ENCODE results near the gene OR52A1. TPM values are rescaled to one million over a fixed set of nuclear protein-coding genes. Genes with fewer than 3 reads are reported as not detected.

Gene OR52A1
- polyA plus RNA-seq, 4 donors: 0.02 to 0.08 (median 0.05) TPM; not detected in 1

DNA sequence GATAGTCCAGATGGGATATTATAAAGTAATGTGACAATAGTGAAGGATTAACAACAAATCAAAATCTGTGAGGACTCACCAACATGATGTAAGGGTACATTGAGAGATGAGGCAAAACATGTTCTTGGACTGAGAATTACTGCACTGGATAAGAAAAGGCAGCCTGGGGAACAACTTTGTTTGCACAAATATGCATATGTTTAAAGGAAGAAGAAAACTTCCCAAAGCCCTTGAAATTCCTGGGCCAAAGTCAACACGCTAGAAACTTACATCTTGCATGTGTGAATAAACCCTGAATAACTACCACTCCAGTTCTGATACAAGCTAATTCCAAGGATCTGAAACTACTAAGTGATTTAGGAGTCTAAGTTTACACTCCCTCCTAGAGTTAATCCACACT lies 17.5 kb downstream of the OR52A1 start:
- DNase-seq (ENCODE audit: low read depth in 4 of 4, low spot score in 2 of 4): no peak

- no peak for DNase-seq (ENCODE audit: low read depth in 4 of 4, low spot score in 2 of 4)
Observed at GRCh38 chr11:5136261-5136660, 18.3 kb downstream of the OR52A1 start.

DNA sequence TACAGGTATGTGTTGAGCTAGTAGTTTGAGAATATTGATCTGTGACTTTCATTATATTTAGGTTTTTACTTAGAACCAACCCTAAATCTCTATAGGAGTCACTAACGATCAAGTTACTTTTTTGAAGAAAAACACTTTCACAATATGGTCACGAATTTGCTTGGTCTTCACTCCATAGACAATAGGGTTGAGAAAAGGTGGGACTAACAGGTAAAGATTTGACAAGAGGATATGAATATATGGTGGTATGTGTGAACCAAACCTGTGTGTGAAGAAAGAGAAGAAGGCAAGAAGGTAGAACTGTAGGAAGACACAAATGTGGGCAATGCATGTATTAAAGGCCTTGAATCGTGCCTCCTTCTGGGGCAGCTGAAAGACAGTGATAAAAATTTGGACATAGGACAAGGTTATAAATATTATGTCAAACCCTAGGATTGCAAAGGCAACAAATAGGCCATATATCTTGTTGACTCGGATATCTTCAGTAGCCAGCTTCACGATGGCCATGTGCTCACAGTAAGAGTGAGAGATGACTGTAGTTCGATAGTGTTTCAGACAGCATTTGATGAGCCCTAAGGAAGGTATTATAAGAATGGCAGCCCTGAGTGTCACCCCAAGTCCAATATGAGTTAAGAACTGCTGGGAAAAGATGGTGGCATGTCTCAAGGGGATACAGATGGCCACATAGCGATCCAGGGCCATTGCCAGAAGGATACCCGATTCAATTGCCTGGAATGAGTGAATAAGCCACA lies 22.8 kb downstream of the OR52A1 start:
- no peak for DNase-seq (ENCODE audit: low read depth in 4 of 4, low spot score in 2 of 4)

DNA sequence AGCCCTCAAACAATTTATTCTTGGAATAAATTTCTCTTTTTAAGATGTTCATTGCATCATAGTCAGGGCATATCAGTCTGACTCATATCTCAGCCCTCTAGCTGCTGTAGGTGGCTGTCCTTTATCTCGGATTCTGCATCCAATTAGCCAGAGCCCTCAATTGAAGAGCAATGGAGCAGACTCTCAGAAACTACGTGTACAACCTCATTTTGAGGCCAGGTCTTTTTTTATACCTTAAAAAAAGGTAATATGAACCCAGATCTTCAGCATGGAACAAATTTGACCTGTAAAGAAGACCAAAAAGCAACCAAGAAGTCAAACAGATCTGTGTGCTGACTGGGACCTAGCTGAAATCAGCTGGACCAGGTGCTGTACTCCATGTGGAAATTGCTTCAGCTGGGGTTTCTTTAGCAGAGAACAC lies 25.1 kb downstream of the OR52A1 start:
- no peak for DNase-seq (ENCODE audit: low read depth in 4 of 4, low spot score in 2 of 4)

DNA sequence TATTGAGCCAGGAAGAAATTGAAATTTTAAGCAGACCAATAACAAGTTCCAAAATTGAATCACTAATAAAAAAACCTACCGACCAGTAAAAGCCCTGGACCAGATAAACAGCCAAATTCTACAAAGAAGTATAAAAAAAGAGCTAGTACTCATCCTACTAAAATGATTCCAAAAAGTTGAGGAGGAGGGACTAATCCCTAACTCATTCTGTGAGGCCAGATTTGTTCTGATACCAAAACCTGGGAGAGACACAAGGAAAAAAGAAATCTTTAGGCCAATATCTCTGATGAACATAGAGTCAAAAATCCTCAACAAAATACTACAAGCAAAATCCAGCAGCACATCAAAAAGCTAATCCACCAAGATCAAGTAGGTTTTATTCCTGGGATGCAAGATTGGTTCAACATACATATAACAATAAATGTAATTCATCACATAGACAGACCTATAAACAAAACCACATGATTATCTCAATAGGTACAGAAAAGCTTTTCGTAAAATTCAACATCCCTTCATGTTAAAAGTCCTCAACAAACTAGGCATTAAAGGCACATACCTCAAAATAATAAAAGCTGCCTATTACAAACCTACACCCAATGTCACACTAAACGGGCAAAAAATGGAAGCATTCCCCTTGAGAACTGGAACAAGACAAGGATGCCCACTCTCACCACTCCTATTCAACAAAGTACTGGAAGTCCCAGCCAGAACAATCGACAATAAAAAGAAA lies 29.5 kb downstream of the OR52A1 start:
- no peak for DNase-seq (ENCODE audit: low read depth in 4 of 4, low spot score in 2 of 4)

GRCh38 chr11:5123802-5124521 lies 30.6 kb downstream of the OR52A1 start:
- DNase-seq (ENCODE audit: low read depth in 4 of 4, low spot score in 2 of 4): peak in 3 of 4 donors; percentile 8 to 37 (median 9)

- no peak for DNase-seq (ENCODE audit: low read depth in 4 of 4, low spot score in 2 of 4)
Observed at GRCh38 chr11:5118893-5119292, 35.7 kb downstream of the OR52A1 start.

- no peak for DNase-seq (ENCODE audit: low read depth in 4 of 4, low spot score in 2 of 4)
Observed at GRCh38 chr11:5117588-5117987, 37.0 kb downstream of the OR52A1 start.

DNA sequence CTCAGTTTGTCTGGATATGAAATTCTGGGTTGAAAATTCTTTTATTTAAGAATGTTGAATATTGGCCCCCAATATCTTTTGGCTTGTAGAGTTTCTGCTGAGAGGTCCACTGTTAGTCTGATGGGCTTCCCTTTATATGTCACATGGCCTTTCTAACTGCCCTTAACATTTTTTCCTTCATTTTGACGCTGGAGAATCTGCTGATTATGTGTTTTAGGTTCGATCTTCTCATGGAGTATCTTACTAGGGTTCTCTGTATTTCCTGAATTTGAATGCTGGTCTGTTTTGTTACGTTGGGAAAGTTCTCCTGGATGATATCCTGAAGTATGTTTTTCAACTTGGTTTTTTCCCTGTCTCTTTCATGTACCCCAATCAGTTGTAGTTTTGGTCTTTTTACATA lies 39.2 kb downstream of the OR52A1 start:
- DNase-seq (ENCODE audit: low read depth in 4 of 4, low spot score in 2 of 4): no peak

DNA sequence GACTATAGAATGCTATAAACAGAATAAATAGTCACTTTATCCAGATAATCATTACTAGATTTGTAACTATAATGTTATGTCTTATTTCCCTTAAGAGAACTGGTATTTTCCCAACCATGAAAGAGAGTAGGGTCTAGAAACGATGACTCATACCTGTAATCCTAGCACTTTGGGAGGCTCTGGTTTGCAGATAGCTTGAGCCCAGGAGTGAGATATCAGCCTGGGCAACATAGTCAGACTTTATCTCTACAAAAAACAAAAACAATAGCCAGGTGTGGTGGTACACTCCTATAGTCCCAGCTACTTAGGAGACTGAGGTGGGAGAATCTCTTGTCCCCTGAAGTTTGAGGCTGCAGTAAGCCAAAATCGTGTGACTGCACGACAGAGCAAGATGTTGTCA lies 47.3 kb downstream of the OR52A1 start:
- DNase-seq (ENCODE audit: low read depth in 4 of 4, low spot score in 2 of 4): no peak

DNA sequence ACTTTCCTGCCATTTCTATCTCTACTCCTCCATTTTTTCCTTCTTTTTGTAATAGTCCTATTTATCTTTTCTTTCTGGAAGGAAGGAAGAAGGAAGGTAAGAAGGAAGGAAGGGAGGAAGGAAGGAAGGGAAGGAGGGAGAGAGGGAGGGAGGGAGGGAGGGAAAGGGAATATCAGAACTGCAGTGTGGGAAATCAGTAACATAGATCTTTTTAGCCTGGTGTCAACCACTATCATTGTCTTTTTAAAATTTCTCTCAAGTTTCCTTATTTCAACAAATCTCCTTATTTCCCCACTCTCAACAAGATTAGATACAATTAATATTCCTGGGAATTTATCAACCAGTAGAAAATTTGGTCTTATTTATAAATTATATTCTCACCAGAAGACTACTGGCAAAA lies 51.5 kb downstream of the OR52A1 start:
- no peak for DNase-seq (ENCODE audit: low read depth in 4 of 4, low spot score in 2 of 4)

- no peak for DNase-seq (ENCODE audit: low read depth in 4 of 4, low spot score in 2 of 4)
Observed at GRCh38 chr11:5102246-5102645, 52.3 kb downstream of the OR52A1 start.

- no peak for DNase-seq (ENCODE audit: low read depth in 4 of 4, low spot score in 2 of 4)
Observed at GRCh38 chr11:5096011-5096410, 58.5 kb downstream of the OR52A1 start.

Other genes with a start within 250 kb of the OR52A1 start
- not detected for gene OR51G2, start 235.4 kb downstream of the OR52A1 start, polyA plus RNA-seq (ENCODE audit: insufficient read length in 4 of 4)
- not detected for gene OR51G1, start 230.4 kb downstream of the OR52A1 start, polyA plus RNA-seq (ENCODE audit: insufficient read length in 4 of 4)
- gene OR51A4, start 207.2 kb downstream of the OR52A1 start, polyA plus RNA-seq (ENCODE audit: insufficient read length in 4 of 4): under 1 TPM in 1 of 4 donors, not detected in 3; 0.05 TPM
- gene OR51A2, start 199.0 kb downstream of the OR52A1 start, polyA plus RNA-seq (ENCODE audit: insufficient read length in 4 of 4): not detected
- gene OR51L1, start 159.9 kb downstream of the OR52A1 start, polyA plus RNA-seq (ENCODE audit: insufficient read length in 4 of 4): under 1 TPM; 0.03 to 0.24 (median 0.07) TPM
- not detected for gene OR52J3, start 108.2 kb downstream of the OR52A1 start, polyA plus RNA-seq (ENCODE audit: insufficient read length in 4 of 4)
- not detected for gene OR52E2, start 95.1 kb downstream of the OR52A1 start, polyA plus RNA-seq (ENCODE audit: insufficient read length in 4 of 4)
- gene OR52E1, start 85.2 kb downstream of the OR52A1 start, polyA plus RNA-seq (ENCODE audit: insufficient read length in 4 of 4): not detected
- gene OR52A5, start 16.4 kb downstream of the OR52A1 start, polyA plus RNA-seq (ENCODE audit: insufficient read length in 4 of 4): under 1 TPM in 1 of 4 donors, not detected in 3; 0.03 TPM
- gene OR51V1, start 45.9 kb upstream of the OR52A1 start, polyA plus RNA-seq (ENCODE audit: insufficient read length in 4 of 4): not detected
- gene HBB, start 72.3 kb upstream of the OR52A1 start, polyA plus RNA-seq (ENCODE audit: insufficient read length in 4 of 4): 100 to 1,000 TPM in 3 of 4 donors, 10 to 100 TPM in 1; 91.1 to 212 (median 149) TPM
- 1 to 10 TPM; 1.2 to 4.1 (median 2.4) TPM for gene HBD, start 79.7 kb upstream of the OR52A1 start, polyA plus RNA-seq (ENCODE audit: insufficient read length in 4 of 4)
- 1 to 10 TPM; 3.5 to 7.1 (median 5.8) TPM for gene HBG1, start 95.1 kb upstream of the OR52A1 start, polyA plus RNA-seq (ENCODE audit: insufficient read length in 4 of 4)
- 1,000 to 10,000 TPM; 1,196 to 3,386 (median 2,205) TPM for gene HBG2, start 100.0 kb upstream of the OR52A1 start, polyA plus RNA-seq (ENCODE audit: insufficient read length in 4 of 4)
- 1 to 10 TPM; 3.6 to 9.8 (median 7.9) TPM for gene HBE1, start 115.2 kb upstream of the OR52A1 start, polyA plus RNA-seq (ENCODE audit: insufficient read length in 4 of 4)
- under 1 TPM in 2 of 4 donors, not detected in 2; 0.33 to 0.59 TPM for gene OR51B4, start 147.2 kb upstream of the OR52A1 start, polyA plus RNA-seq (ENCODE audit: insufficient read length in 4 of 4)
- gene OR51B2, start 169.5 kb upstream of the OR52A1 start, polyA plus RNA-seq (ENCODE audit: insufficient read length in 4 of 4): not detected
- under 1 TPM; 0.17 to 0.92 (median 0.72) TPM for gene OR51B5, start 188.8 kb upstream of the OR52A1 start, polyA plus RNA-seq (ENCODE audit: insufficient read length in 4 of 4)
- gene OR51B6, start 196.8 kb upstream of the OR52A1 start, polyA plus RNA-seq (ENCODE audit: insufficient read length in 4 of 4): not detected
- under 1 TPM in 2 of 4 donors, not detected in 2; 0.05 to 0.13 TPM for gene OR51M1, start 229.1 kb upstream of the OR52A1 start, polyA plus RNA-seq (ENCODE audit: insufficient read length in 4 of 4)

Measured in left renal cortex interstitium (tissue), 4 donors.